Endothelial cell of umbilical vein (primary cell): ENCODE data around the gene MYCT1. TPM values are rescaled to one million over a fixed set of nuclear protein-coding genes. Genes with fewer than 3 reads are reported as not detected.

ENCODE experiments used
- Bru-seq: library from RNA; stranded (reverse); fragments of 400-500 nt; gene quantifications from one replicate; lab custom pipeline; 2021; lab: Mats Ljungman, UMichigan
- BruChase-seq, 2 experiments: library from RNA; stranded (reverse); fragments of 400-500 nt; gene quantifications; one replicate each; lab custom pipeline; 2021; lab: Mats Ljungman, UMichigan
- BruUV-seq: library from RNA; stranded (reverse); fragments of 400-500 nt; replicated peaks from 2 replicates; lab custom pipeline; 2021; lab: Mats Ljungman, UMichigan
- CTCF ChIA-PET: fragments of 300-600, 350-600 bp; sonication (Branson Sonifier 250); formaldehyde crosslinking; loops from one replicate; lab custom pipeline; 2021; ENCODE audit warnings: antibody characterized with exemption, inconsistent platforms; lab: Charles Lee
- POLR2A ChIA-PET: fragments of 300-600, 350-600 bp; sonication (Branson Sonifier 250); formaldehyde crosslinking; loops from one replicate; lab custom pipeline; 2021; ENCODE audit warnings: antibody characterized with exemption, inconsistent platforms; lab: Charles Lee
- DNase-seq: peaks from one replicate; pipeline ENCODE4 v3.0.0-alpha.2; 2011; ENCODE audit warnings: low read depth, low spot score
- FAIRE-seq: peaks from 2 replicates; lab custom pipeline; 2011; peaks lifted over from hg19 to GRCh38; lab: Jason Lieb, UNC
- H2AFZ ChIP-seq: 2 replicates; pipeline ENCODE4 v1.6.0; 2012; ENCODE audit warnings: low read depth, low read length, control low read depth, inconsistent platforms
- H3K27ac ChIP-seq: 2 replicates; pipeline ENCODE4 v1.5.1; 2011; ENCODE audit warnings: low read depth, mild to moderate bottlenecking, control low read depth, low read length, moderate library complexity; ENCODE audit not compliant: insufficient read depth
- H3K27me3 ChIP-seq, 2 experiments: 2 replicates each; pipeline versions ENCODE4 v1.6.0 to v1.6.1; 2011; ENCODE audit warnings: low read length in 2 of 2, mixed read lengths in 1 of 2; ENCODE audit not compliant: control insufficient read depth in 2 of 2, insufficient read depth in 2 of 2
- H3K36me3 ChIP-seq, 2 experiments: 2 replicates in 1 of 2; 3 replicates in 1 of 2; pipeline ENCODE4 v1.5.1; 2011; ENCODE audit warnings: low read length in 2 of 2, mild to moderate bottlenecking in 1 of 2, moderate library complexity in 1 of 2; ENCODE audit not compliant: control insufficient read depth in 2 of 2, insufficient read depth in 2 of 2; ENCODE audit errors: extremely low read depth in 1 of 2
- H3K4me1 ChIP-seq: 3 replicates; pipeline ENCODE4 v1.5.1; 2011; ENCODE audit warnings: mild to moderate bottlenecking, low read length; ENCODE audit not compliant: control insufficient read depth, insufficient read depth; ENCODE audit errors: extremely low read depth
- H3K4me2 ChIP-seq: 2 replicates; pipeline ENCODE4 v1.6.1; 2011; ENCODE audit warnings: low read length, control low read depth, mixed read lengths; ENCODE audit not compliant: insufficient read depth
- H3K4me3 ChIP-seq, 3 experiments: fragments of 200-600 bp in 1 of 3; sonication (generic), shearing (Covaris generic) in 1 of 3; replicated peaks in 1 of 3; 2 replicates each; pipeline ENCODE4 v1.5.1; 2011 to 2016; ENCODE audit warnings: control low read depth in 3 of 3, low read length in 3 of 3, mild to moderate bottlenecking in 2 of 3, inconsistent platforms in 1 of 3, low read depth in 1 of 3, moderate library complexity in 1 of 3; ENCODE audit not compliant: insufficient read depth in 1 of 3
- H3K79me2 ChIP-seq: 2 replicates; pipeline ENCODE4 v1.6.0; 2012; ENCODE audit warnings: low read length, inconsistent platforms; ENCODE audit not compliant: control insufficient read depth, insufficient read depth
- H3K9ac ChIP-seq: replicated peaks from 2 replicates; pipeline ENCODE3; 2011; ENCODE audit warnings: low read length, control low read depth; ENCODE audit not compliant: insufficient read depth; ENCODE audit errors: extremely low read depth
- H3K9me1 ChIP-seq: replicated peaks from 3 replicates; pipeline ENCODE4 v1.6.0; 2011; ENCODE audit warnings: mild to moderate bottlenecking, low read length; ENCODE audit not compliant: control insufficient read depth, insufficient read depth; ENCODE audit errors: extremely low read depth
- H3K9me3 ChIP-seq: replicated peaks from 2 replicates; pipeline ENCODE4 v1.5.1; 2012; ENCODE audit warnings: low read length, inconsistent platforms; ENCODE audit not compliant: control insufficient read depth, insufficient read depth
- H4K20me1 ChIP-seq: replicated peaks from 2 replicates; pipeline ENCODE3; 2011; ENCODE audit warnings: mild to moderate bottlenecking, low read length; ENCODE audit not compliant: control insufficient read depth, insufficient read depth; ENCODE audit errors: extremely low read depth
- EZH2 ChIP-seq: IDR thresholded peaks from 2 replicates; pipeline ENCODE4 v1.6.1; 2012; ENCODE audit warnings: borderline replicate concordance, low read depth, mild to moderate bottlenecking, moderate library complexity, low read length, inconsistent platforms; ENCODE audit not compliant: severe bottlenecking
- FOS ChIP-seq: IDR thresholded peaks from 2 replicates; pipeline ENCODE4 v1.6.1; 2011; ENCODE audit warnings: mild to moderate bottlenecking, low read length, moderate library complexity, borderline replicate concordance; ENCODE audit not compliant: insufficient read depth
- GATA2 ChIP-seq: IDR thresholded peaks from 2 replicates; pipeline ENCODE4 v1.7.0; 2011; ENCODE audit warnings: low read depth, mild to moderate bottlenecking, moderate library complexity, mixed read lengths, low read length; ENCODE audit not compliant: insufficient read length, insufficient read depth
- JUN ChIP-seq: IDR thresholded peaks from 2 replicates; pipeline ENCODE4 v1.6.1; 2011; ENCODE audit warnings: borderline replicate concordance, low read depth; ENCODE audit not compliant: insufficient read length, insufficient read depth
- MYC ChIP-seq: IDR thresholded peaks from one replicate; pipeline ENCODE4 v1.6.1; 2011; ENCODE audit warnings: mild to moderate bottlenecking, low read depth, low read length
- POLR2A ChIP-seq: IDR thresholded peaks from 2 replicates; pipeline ENCODE4 v1.6.1; 2012; ENCODE audit warnings: low read depth, mild to moderate bottlenecking, control low read depth, low read length
- POLR2AphosphoS5 ChIP-seq: IDR thresholded peaks from 2 replicates; pipeline ENCODE4 v1.6.1; 2012; ENCODE audit warnings: low read depth, mild to moderate bottlenecking, control low read depth, low read length, moderate library complexity; ENCODE audit not compliant: insufficient read depth
- dilution Hi-C: fragments of 300-500 bp; cut with MboI; formaldehyde crosslinking; loops from one replicate; pipeline ENCODE4 v1.15.0; 2019; ENCODE audit warnings: low sequenced_read_pairs; ENCODE audit not compliant: extremely low pct_ligation_motif_present
- intact Hi-C: fragments of 100-400 bp; cut with micrococcal nuclease; formaldehyde crosslinking; loops from one replicate; pipeline ENCODE4 v1.10.0; 2022
- long read RNA-seq: library from polyadenylated mRNA; stranded (forward); transcript quantifications from one replicate; pipeline ENCODE4 v2.0.0, GENCODE V29; 2021
- polyA minus RNA-seq, 3 experiments: library from RNA; depleted of rRNA, polyadenylated mRNA; stranded (reverse); fragments of >200 nt; gene quantifications; 1 replicate in 1 of 3; 2 replicates in 2 of 3; pipeline ENCODE4 v1.2.3, GENCODE V29; 2011
- polyA plus RNA-seq, 4 experiments: library from polyadenylated mRNA; depleted of rRNA in 3 of 4; stranded (reverse) in 3 of 4; unstranded in 1 of 4; fragments of >200 nt; gene quantifications; 2 replicates each; pipeline versions ENCODE4 v1.2.1 to v1.2.3, GENCODE V29; 2011 to 2012; ENCODE audit warnings: missing spikeins in 1 of 4
- total RNA-seq: library from RNA; stranded (reverse); gene quantifications from 2 replicates; pipeline ENCODE4 v1.2.3, GENCODE V29; 2021
- TF ChIP-seq, protein P1 (sequence below), 2 donors: IDR thresholded peaks; 1 replicate in 1 of 2; 2 replicates in 1 of 2; pipeline ENCODE4 v1.5.1; 2011; ENCODE audit warnings: low read length in 2 of 2, mild to moderate bottlenecking in 2 of 2, moderate library complexity in 2 of 2, control low read depth in 1 of 2, inconsistent platforms in 1 of 2, low read depth in 1 of 2; ENCODE audit not compliant: insufficient read depth in 1 of 2; ENCODE audit errors: extremely low read depth in 1 of 2
- TF ChIP-seq, protein P2 (sequence below): IDR thresholded peaks from 2 replicates; pipeline ENCODE4 v1.6.1; 2011; ENCODE audit not compliant: insufficient read depth, insufficient read length

The MYCT1 gene, protein sequence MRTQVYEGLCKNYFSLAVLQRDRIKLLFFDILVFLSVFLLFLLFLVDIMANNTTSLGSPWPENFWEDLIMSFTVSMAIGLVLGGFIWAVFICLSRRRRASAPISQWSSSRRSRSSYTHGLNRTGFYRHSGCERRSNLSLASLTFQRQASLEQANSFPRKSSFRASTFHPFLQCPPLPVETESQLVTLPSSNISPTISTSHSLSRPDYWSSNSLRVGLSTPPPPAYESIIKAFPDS
- total RNA-seq = 106 and 119 TPM in 2 replicates
- polyA plus RNA-seq = 103 and 110 TPM in 2 replicates
- 88.0 and 93.5 TPM in 2 replicates for polyA plus RNA-seq (2011; cell fraction: cytosol; rRNA removed)
- 108 and 121 TPM in 2 replicates for polyA plus RNA-seq (2011; cell fraction: nucleus; rRNA removed)
- 61.9 and 87.5 TPM in 2 replicates for polyA plus RNA-seq (2012)
- 188 and 189 TPM in 2 replicates for polyA minus RNA-seq
- not detected for polyA minus RNA-seq (2011; cell fraction: cytosol; rRNA and poly(A)+ RNA removed)
- polyA minus RNA-seq (2011; cell fraction: nucleus; rRNA and poly(A)+ RNA removed) = 138 and 188 TPM in 2 replicates
- percentile 99 among the genes with signal in this experiment for Bru-seq, nascent RNA
- BruChase-seq, experiment 1, labeled RNA remaining after a 6-hour chase = percentile 95 among the genes with signal in this experiment
- BruChase-seq, experiment 2, labeled RNA remaining after a 2-hour chase = percentile 98 among the genes with signal in this experiment
- long read RNA-seq, transcript MYCT1-201 (2 exons, 3,030 nt) = major isoform, 104 of 144 reads
- long read RNA-seq, partial matches to known transcripts = 22 of 144 reads
- long read RNA-seq, other reads (novel, unspliced or antisense) = 14 of 144 reads

DNA sequence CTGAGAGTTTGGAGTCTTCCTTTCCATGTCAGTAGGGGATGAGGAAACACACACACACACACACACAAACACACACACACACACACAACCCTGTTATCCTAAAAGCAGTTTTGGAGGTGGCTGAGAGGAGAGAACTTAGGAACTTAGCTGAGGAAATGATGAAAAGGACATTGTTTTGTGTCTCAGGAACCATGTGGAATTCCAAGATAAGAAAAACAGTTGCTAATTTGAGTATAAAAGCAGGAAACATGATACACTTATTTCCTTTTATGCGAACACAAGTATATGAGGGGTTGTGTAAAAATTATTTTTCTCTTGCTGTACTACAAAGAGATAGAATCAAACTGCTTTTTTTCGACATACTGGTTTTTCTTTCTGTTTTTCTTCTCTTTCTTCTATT lies at the start of gene MYCT1:
Gene MYCT1 (plus strand): TSS at position 264 of the 400 bp plus-strand sequence. CDS start 6 bp downstream, at position 270.
- H3K4me1 ChIP-seq = peaks cover 44% of the 10 kb centered on the region
- H3K4me2 ChIP-seq = peak within 1 kb of the TSS; percentile 100
- no peak within 1 kb of the TSS for H2AFZ ChIP-seq
- peaks cover 48% of the 10 kb centered on the region for H3K79me2 ChIP-seq
- H3K9me3 ChIP-seq = no peaks in the 10 kb centered on the region
- dilution Hi-C loops = no loop called here
- TF ChIP-seq, protein P1, sequence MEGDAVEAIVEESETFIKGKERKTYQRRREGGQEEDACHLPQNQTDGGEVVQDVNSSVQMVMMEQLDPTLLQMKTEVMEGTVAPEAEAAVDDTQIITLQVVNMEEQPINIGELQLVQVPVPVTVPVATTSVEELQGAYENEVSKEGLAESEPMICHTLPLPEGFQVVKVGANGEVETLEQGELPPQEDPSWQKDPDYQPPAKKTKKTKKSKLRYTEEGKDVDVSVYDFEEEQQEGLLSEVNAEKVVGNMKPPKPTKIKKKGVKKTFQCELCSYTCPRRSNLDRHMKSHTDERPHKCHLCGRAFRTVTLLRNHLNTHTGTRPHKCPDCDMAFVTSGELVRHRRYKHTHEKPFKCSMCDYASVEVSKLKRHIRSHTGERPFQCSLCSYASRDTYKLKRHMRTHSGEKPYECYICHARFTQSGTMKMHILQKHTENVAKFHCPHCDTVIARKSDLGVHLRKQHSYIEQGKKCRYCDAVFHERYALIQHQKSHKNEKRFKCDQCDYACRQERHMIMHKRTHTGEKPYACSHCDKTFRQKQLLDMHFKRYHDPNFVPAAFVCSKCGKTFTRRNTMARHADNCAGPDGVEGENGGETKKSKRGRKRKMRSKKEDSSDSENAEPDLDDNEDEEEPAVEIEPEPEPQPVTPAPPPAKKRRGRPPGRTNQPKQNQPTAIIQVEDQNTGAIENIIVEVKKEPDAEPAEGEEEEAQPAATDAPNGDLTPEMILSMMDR (IDR thresholded peaks at IDR 0.05; ENCODE audit: extremely low read depth in 1 of 2, insufficient read depth in 1 of 2, low read depth in 1 of 2, low read length in 2 of 2) = no peak
- TF ChIP-seq EZH2 (no peak), MYC (no peak), POLR2A (peak; percentile 90), POLR2AphosphoS5 (peak; percentile 71), GATA2 (peak; percentile 96), FOS (peak; percentile 68), JUN (peak; percentile 82)
- TF ChIP-seq, protein P2, sequence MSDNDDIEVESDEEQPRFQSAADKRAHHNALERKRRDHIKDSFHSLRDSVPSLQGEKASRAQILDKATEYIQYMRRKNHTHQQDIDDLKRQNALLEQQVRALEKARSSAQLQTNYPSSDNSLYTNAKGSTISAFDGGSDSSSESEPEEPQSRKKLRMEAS = no peak
- ChIA-PET CTCF (interaction anchor here (0.8 to 3.0 kb wide), 4 partner anchors 16 to 213 kb away, joined by 3 to 29 read pairs (median 5); partner anchors contain the start of gene SYNE1), POLR2A (interaction anchor here (0.6 to 3.5 kb wide), 2 partner anchors 26 to 146 kb away, joined by 3 to 25 read pairs; no protein-coding TSS in a partner anchor)
- no peaks in the 10 kb centered on the region for H4K20me1 ChIP-seq
- H3K4me3 ChIP-seq = peak within 1 kb of the TSS; percentile 57 to 97 (median 88)
- intact Hi-C loops = loop anchor here (1.0 to 2.0 kb wide), 7 partner anchors 24 to 317 kb away; partner anchors contain the start of genes FBXO5 and SYNE1
- peak within 1 kb of the TSS; percentile 99 for H3K9ac ChIP-seq
- peak; percentile 65 for FAIRE-seq
- peak; percentile 98 for DNase-seq
- BruUV-seq = no TSS peak
- no peaks in the 10 kb centered on the region for H3K9me1 ChIP-seq
- no peaks in the 10 kb centered on the region for H3K36me3 ChIP-seq
- H3K27me3 ChIP-seq = no peaks in the 10 kb centered on the region
- peak within 1 kb of the TSS; percentile 92 for H3K27ac ChIP-seq
